Neuronal stem cell (in vitro differentiated cells): ENCODE data around the gene ZNF592.

ENCODE experiments used
- DNase-seq: peaks from one replicate; pipeline ENCODE4 v3.0.0-alpha.2; 2013; ENCODE audit warnings: low spot score
- H2AFZ ChIP-seq: one replicate; pipeline ENCODE4 v1.6.1; 2013; ENCODE audit warnings: mild to moderate bottlenecking, low read length, inconsistent platforms
- H2AK5ac ChIP-seq: 2 replicates; pipeline ENCODE4 v1.6.1; 2013; ENCODE audit warnings: low read depth, mild to moderate bottlenecking, inconsistent platforms, low read length, moderate library complexity, mixed read lengths
- H2BK120ac ChIP-seq: 2 replicates; pipeline ENCODE4 v1.6.1; 2013; ENCODE audit warnings: low read depth, mild to moderate bottlenecking, inconsistent platforms, low read length, moderate library complexity, mixed read lengths
- H2BK12ac ChIP-seq: one replicate; pipeline ENCODE4 v1.6.1; 2013; ENCODE audit warnings: low read length, inconsistent platforms
- H2BK15ac ChIP-seq: 2 replicates; pipeline ENCODE4 v1.6.1; 2013; ENCODE audit warnings: mild to moderate bottlenecking, low read length, inconsistent platforms, mixed read lengths
- H2BK5ac ChIP-seq: one replicate; pipeline ENCODE4 v1.6.1; 2013; ENCODE audit warnings: inconsistent platforms, mild to moderate bottlenecking, low read length, moderate library complexity
- H3K14ac ChIP-seq: one replicate; pipeline ENCODE4 v1.6.1; 2013; ENCODE audit warnings: low read length, inconsistent platforms
- H3K18ac ChIP-seq: 2 replicates; pipeline ENCODE4 v1.6.1; 2013; ENCODE audit warnings: low read length, inconsistent platforms
- H3K23ac ChIP-seq: 2 replicates; pipeline ENCODE4 v1.6.1; 2013; ENCODE audit warnings: low read depth, mild to moderate bottlenecking, mixed read lengths, low read length, inconsistent platforms; ENCODE audit not compliant: poor library complexity
- H3K27ac ChIP-seq: replicated peaks from 3 replicates; pipeline ENCODE4 v1.5.1; 2013; ENCODE audit warnings: low read length, inconsistent platforms
- H3K27me3 ChIP-seq, 3 experiments: 2 replicates each; pipeline ENCODE4 v1.6.1; 2013; ENCODE audit warnings: low read length in 3 of 3, mild to moderate bottlenecking in 2 of 3, inconsistent platforms in 1 of 3, low read depth in 1 of 3, mixed read lengths in 1 of 3, moderate library complexity in 1 of 3; ENCODE audit not compliant: control insufficient read depth in 3 of 3, insufficient read depth in 3 of 3
- H3K36me3 ChIP-seq, 2 donors: replicated peaks in 1 of 2; 2 replicates each; pipeline ENCODE4 v1.6.1; 2013; ENCODE audit warnings: low read length in 2 of 2; ENCODE audit not compliant: control insufficient read depth in 2 of 2, insufficient read depth in 2 of 2
- H3K4ac ChIP-seq: 2 replicates; pipeline ENCODE4 v1.6.1; 2013; ENCODE audit warnings: inconsistent platforms, mild to moderate bottlenecking, low read length, moderate library complexity
- H3K4me1 ChIP-seq, 2 donors: 1 replicate in 1 of 2; 2 replicates in 1 of 2; pipeline ENCODE4 v1.6.1; 2013; ENCODE audit warnings: low read length in 2 of 2, low read depth in 1 of 2; ENCODE audit not compliant: control insufficient read depth in 2 of 2, insufficient read depth in 1 of 2
- H3K4me2 ChIP-seq: one replicate; pipeline ENCODE4 v1.6.1; 2013; ENCODE audit warnings: mild to moderate bottlenecking, low read length, inconsistent platforms; ENCODE audit not compliant: insufficient read depth, poor library complexity, severe bottlenecking
- H3K4me3 ChIP-seq, 2 donors: 2 replicates each; pipeline ENCODE4 v1.5.1; 2013; ENCODE audit warnings: low read length in 2 of 2, mild to moderate bottlenecking in 2 of 2, inconsistent platforms in 1 of 2, moderate library complexity in 1 of 2
- H3K79me1 ChIP-seq: one replicate; pipeline ENCODE4 v1.6.1; 2013; ENCODE audit warnings: low read depth, mild to moderate bottlenecking, inconsistent platforms, low read length, moderate library complexity
- H3K9ac ChIP-seq: one replicate; pipeline ENCODE4 v1.6.1; 2013; ENCODE audit warnings: mild to moderate bottlenecking, low read depth, low read length, inconsistent platforms; ENCODE audit not compliant: poor library complexity
- H3K9me3 ChIP-seq, 2 donors: replicated peaks in 1 of 2; 2 replicates each; pipeline versions ENCODE3 to v1.6.1; 2013; ENCODE audit warnings: low read length in 2 of 2, mild to moderate bottlenecking in 2 of 2, inconsistent platforms in 1 of 2, low read depth in 1 of 2, mixed read lengths in 1 of 2, moderate library complexity in 1 of 2; ENCODE audit not compliant: control insufficient read depth in 2 of 2, insufficient read depth in 1 of 2
- H4K8ac ChIP-seq: one replicate; pipeline ENCODE4 v1.6.1; 2013; ENCODE audit warnings: low read depth, mild to moderate bottlenecking, inconsistent platforms, low read length, moderate library complexity
- H4K91ac ChIP-seq: one replicate; pipeline ENCODE4 v1.6.1; 2013; ENCODE audit warnings: low read length, low read depth, mild to moderate bottlenecking, inconsistent platforms; ENCODE audit not compliant: poor library complexity
- WGBS, 2 donors: extraction: QIAGEN DNeasy Blood & Tissue Kit; methylation state at CpG; one replicate each; pipeline ENCODE4 v1.1.7; 2013; ENCODE audit warnings: missing lambda C conversion rate in 2 of 2, mixed read lengths in 1 of 2; ENCODE audit not compliant: insufficient read length in 2 of 2, insufficient replicate concordance in 1 of 2; ENCODE audit errors: extremely low coverage in 2 of 2; 5-methylcytosine and 5-hydroxymethylcytosine counted together

ZNF592 gene

GRCh38 chr15:84762840-84763572 is 14.6 kb downstream of the ZNF592 start:
- DNase-seq, result no peak
- Histone ChIP-seq H2BK12ac (no peak overlapping the region), H3K23ac (no peak overlapping the region), H2AFZ (no peak overlapping the region), H3K79me1 (peaks cover 5% of the 10 kb centered on the region), H2BK120ac (no peak overlapping the region), H3K18ac (no peak overlapping the region), H2BK15ac (no peak overlapping the region), H3K14ac (no peak overlapping the region), H2BK5ac (no peak overlapping the region), H4K8ac (no peak overlapping the region), H3K4ac (no peak overlapping the region), H3K9me3 (no peaks in the 10 kb centered on the region), H2AK5ac (no peak overlapping the region), H3K4me2 (no peak overlapping the region), H3K4me1 (peaks cover 0 to 6% of the 10 kb centered on the region in 2 donors), H3K27me3 (no peaks in the 10 kb centered on the region), H3K36me3 (peaks cover 0 to 41% of the 10 kb centered on the region in 2 donors), H3K4me3 (no peak overlapping the region), H4K91ac (no peak overlapping the region), H3K9ac (no peak overlapping the region), H3K27ac (no peak overlapping the region)
- no CpG with 5 or more reads among the region's 3 CpGs for WGBS, 2 donors

- Histone ChIP-seq H4K8ac (no peak overlapping the region), H3K14ac (no peak overlapping the region), H3K4ac (no peak overlapping the region), H3K9ac (no peak overlapping the region), H3K4me3 (no peak overlapping the region), H2AK5ac (no peak overlapping the region), H3K79me1 (peaks cover 5% of the 10 kb centered on the region), H3K36me3 (peaks cover 1 to 56% of the 10 kb centered on the region in 2 donors), H2BK5ac (no peak overlapping the region), H4K91ac (no peak overlapping the region), H3K27me3 (no peaks in the 10 kb centered on the region), H2AFZ (no peak overlapping the region), H3K4me1 (no peaks in the 10 kb centered on the region), H3K9me3 (no peaks in the 10 kb centered on the region), H3K18ac (no peak overlapping the region), H3K27ac (no peak overlapping the region), H2BK12ac (no peak overlapping the region), H3K4me2 (no peak overlapping the region), H2BK120ac (no peak overlapping the region), H2BK15ac (no peak overlapping the region), H3K23ac (no peak overlapping the region)
- WGBS, 2 donors, result no CpG with 5 or more reads among the region's 3 CpGs
- DNase-seq, result no peak
Observed at GRCh38 chr15:84764585-84764984, 16.2 kb downstream of the ZNF592 start.

GRCh38 chr15:84764989-84765388 is 16.6 kb downstream of the ZNF592 start:
- no peak overlapping the region for H2AK5ac ChIP-seq
- peaks cover 1 to 58% of the 10 kb centered on the region in 2 donors for H3K36me3 ChIP-seq
- DNase-seq, result no peak
- no peak overlapping the region for H3K4ac ChIP-seq
- H3K27ac ChIP-seq, result no peak overlapping the region
- H3K9me3 ChIP-seq, result no peaks in the 10 kb centered on the region
- H2BK12ac ChIP-seq, result no peak overlapping the region
- no peak overlapping the region for H3K14ac ChIP-seq
- no peak overlapping the region for H3K23ac ChIP-seq
- H3K4me1 ChIP-seq, result no peaks in the 10 kb centered on the region
- H4K8ac ChIP-seq, result no peak overlapping the region
- no peak overlapping the region for H4K91ac ChIP-seq
- H2BK15ac ChIP-seq, result no peak overlapping the region
- H2BK120ac ChIP-seq, result no peak overlapping the region
- H2AFZ ChIP-seq, result no peak overlapping the region
- no peak overlapping the region for H3K4me3 ChIP-seq
- H3K4me2 ChIP-seq, result no peak overlapping the region
- H3K79me1 ChIP-seq, result peaks cover 5% of the 10 kb centered on the region
- H3K9ac ChIP-seq, result no peak overlapping the region
- H3K18ac ChIP-seq, result no peak overlapping the region
- H3K27me3 ChIP-seq, result no peaks in the 10 kb centered on the region
- no peak overlapping the region for H2BK5ac ChIP-seq
- WGBS, 2 donors, result no CpG with 5 or more reads among the region's 1 CpG

GRCh38 chr15:84765675-84766074 is 17.3 kb downstream of the ZNF592 start:
- Histone ChIP-seq H3K4ac (no peak overlapping the region), H3K79me1 (peaks cover 5% of the 10 kb centered on the region), H3K23ac (no peak overlapping the region), H2BK15ac (no peak overlapping the region), H2AK5ac (no peak overlapping the region), H3K4me3 (no peak overlapping the region), H3K9ac (no peak overlapping the region), H3K14ac (no peak overlapping the region), H3K9me3 (no peaks in the 10 kb centered on the region), H3K27ac (no peak overlapping the region), H2BK12ac (no peak overlapping the region), H2AFZ (no peak overlapping the region), H3K36me3 (peaks cover 3 to 59% of the 10 kb centered on the region in 2 donors), H4K91ac (no peak overlapping the region), H2BK5ac (no peak overlapping the region), H4K8ac (no peak overlapping the region), H3K4me2 (no peak overlapping the region), H3K27me3 (no peaks in the 10 kb centered on the region), H3K18ac (no peak overlapping the region), H2BK120ac (no peak overlapping the region), H3K4me1 (no peaks in the 10 kb centered on the region)
- DNase-seq, result no peak
- WGBS, 2 donors, result no CpG with 5 or more reads among the region's 4 CpGs
